AG04450 (cell line): ENCODE results near the gene SUN2. TPM values are rescaled to one million over a fixed set of nuclear protein-coding genes. Genes with fewer than 3 reads are reported as not detected.

Source experiments
- polyA plus RNA-seq: library from polyadenylated mRNA; depleted of rRNA; stranded (reverse); fragments of >200 nt; gene quantifications from 2 replicates; pipeline ENCODE4 v1.2.3, GENCODE V29; 2011; rRNA removed
- small RNA-seq: library from RNA; depleted of rRNA; stranded (forward); fragments of <200 nt; gene quantifications from one replicate; pipeline ENCODE3, GENCODE V24; 2012; ENCODE audit warnings: low read depth; ENCODE audit not compliant: insufficient read length

Gene SUN2
- polyA plus RNA-seq, 1 experiment: 24.5 TPM

Small RNAs within 50 kb of the gene (small RNA-seq; reads per million reads assigned to genes)
- gene AL021707.8: not detected

Other genes starting within 250 kb of the SUN2 start
- 348 and 426 TPM in 2 replicates for gene DDX17, start 249.7 kb downstream of the SUN2 start, polyA plus RNA-seq
- 0.29 and 0.89 TPM in 2 replicates for gene DMC1, start 185.8 kb downstream of the SUN2 start, polyA plus RNA-seq
- 1.0 and 1.4 TPM in 2 replicates for gene FAM227A, start 99.6 kb downstream of the SUN2 start, polyA plus RNA-seq
- gene CBY1, start 99.4 kb downstream of the SUN2 start, polyA plus RNA-seq: 39.7 and 43.0 TPM in 2 replicates
- 55.9 and 68.9 TPM in 2 replicates for gene TOMM22, start 74.0 kb downstream of the SUN2 start, polyA plus RNA-seq
- gene JOSD1, start 55.1 kb downstream of the SUN2 start, polyA plus RNA-seq: 29.6 and 31.8 TPM in 2 replicates
- gene GTPBP1, start 50.1 kb downstream of the SUN2 start, polyA plus RNA-seq: 26.7 and 29.3 TPM in 2 replicates
- 12.6 and 15.5 TPM in 2 replicates for gene DNAL4, start 38.1 kb upstream of the SUN2 start, polyA plus RNA-seq
- 1.7 and 2.3 TPM in 2 replicates for gene NPTXR, start 88.0 kb upstream of the SUN2 start, polyA plus RNA-seq
- 14.7 and 19.8 TPM in 2 replicates for gene CBX6, start 116.2 kb upstream of the SUN2 start, polyA plus RNA-seq
- not detected in 2 replicates for gene APOBEC3A, start 201.6 kb upstream of the SUN2 start, polyA plus RNA-seq
- gene APOBEC3B, start 226.3 kb upstream of the SUN2 start, polyA plus RNA-seq: 12.5 TPM in 2 replicates